Putamen (tissue), 1 donor: ENCODE measurements around the gene EMILIN2.

ENCODE experiments used
- DNase-seq: peaks from one replicate; pipeline ENCODE4 v3.0.0-alpha.2; 2016; ENCODE audit warnings: low spot score

EMILIN2 gene

DNA sequence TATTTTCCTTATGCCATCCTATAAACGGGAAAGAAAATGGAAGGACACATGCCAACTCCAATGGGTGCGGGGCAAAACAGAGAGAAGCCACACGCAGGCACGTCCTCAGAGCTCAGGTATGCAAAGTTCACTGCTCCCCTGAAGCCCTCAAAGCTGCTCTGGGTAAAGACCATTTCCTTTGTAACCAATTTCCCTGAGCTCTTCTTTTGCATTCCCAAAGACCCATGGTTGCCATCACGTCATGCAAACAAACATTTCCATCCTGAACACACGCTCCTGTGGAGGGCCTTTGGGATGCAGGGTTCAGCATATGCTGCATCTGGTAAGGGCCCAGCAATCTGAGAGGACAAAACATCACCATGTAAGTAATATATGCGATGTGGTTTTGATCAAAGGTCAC, 69.4 kb downstream of the EMILIN2 start:
- DNase-seq, result no peak

DNA sequence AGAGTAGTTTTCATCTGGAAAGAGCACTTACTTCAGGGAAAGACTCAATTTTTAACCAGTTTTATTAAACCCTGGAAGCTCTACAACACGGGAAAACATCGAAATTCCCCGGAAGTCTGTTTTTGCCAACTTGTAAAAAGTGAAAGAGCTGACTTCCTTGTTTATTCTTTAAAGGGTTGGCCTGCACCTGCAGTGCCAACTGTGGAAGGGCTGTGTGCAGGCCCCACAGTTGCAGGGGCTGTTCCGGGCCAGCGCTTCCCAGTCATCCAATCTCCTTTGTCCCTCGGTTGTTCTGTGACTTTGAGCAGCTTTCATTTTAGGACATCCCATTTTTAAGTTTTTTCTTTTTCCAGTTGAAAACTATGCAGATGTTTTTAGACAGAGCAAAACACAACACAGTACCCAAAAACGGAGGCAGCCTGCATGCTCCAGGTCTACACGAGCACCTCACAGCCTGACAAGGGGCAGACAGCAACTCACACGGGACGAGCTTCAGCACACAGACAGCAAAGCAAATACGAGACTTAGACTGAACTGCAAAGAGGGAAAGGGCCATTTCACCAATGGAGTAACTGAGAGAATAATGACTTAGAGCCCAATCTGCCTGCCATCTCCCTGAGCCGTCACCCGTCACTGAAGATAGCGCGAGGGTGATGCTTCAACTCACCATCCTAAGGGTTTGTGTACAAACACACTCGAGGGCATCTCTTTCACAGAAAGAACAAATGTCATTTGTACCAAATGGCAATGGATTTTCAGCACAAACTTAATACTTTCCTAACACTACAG, 70.6 kb downstream of the EMILIN2 start:
- DNase-seq, result no peak

DNA sequence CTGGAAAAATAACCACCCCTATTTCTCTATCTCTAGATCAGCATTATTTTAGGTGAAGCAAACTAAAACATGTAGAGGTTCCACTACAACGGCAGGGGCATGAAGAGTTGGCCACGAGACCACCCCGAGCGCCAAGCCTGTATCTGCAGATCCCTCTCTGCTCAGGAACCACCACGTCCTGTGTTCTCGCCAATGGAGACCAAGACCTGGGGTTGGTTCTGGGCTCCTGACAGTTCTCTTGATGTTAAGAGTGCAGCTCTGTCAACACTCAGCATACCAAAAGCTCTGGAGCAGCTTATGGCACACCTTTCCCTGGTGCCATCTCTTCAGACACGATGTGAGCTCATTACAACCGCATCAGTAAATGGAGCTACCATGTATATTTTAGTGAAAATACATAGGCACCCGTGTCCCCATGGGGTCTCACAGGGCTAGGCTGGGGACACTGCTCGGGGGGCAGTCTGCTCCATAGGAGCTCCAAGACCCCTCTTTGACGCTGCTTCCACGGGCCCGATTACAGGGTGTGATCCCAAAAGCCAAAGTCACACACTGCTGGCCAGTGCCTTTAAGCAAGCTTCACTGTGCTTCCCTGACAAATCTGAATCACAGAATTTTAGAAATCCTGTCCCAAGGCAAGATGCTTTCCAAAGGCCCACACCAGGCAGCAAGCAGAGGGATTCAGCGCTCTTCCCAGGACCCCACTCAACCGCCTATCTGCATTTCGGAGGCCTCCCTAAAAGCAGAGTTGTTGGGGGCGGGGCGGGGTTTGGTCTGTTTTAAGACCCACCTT, 72.2 kb downstream of the EMILIN2 start:
- DNase-seq, result no peak

DNA sequence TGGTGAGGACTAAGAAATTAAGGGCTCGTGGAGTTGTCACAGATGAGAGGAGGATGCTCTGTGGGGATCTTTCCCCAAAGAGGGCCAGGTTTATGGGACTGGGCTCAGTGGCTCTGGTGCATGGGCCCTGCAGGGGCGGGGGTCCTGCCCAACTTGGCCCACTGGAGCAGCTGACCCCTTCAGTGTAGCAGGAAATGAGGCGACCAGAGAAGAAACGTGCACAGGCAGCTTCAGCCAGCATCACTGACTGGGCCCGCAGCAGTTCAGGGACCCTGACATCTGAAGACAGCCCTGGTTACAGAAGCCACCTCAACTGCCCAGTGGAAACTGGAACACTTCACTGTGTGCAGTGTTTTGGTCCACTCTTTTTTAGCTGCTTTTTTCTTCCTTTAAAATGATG, 72.8 kb downstream of the EMILIN2 start:
- DNase-seq, result no peak

DNA sequence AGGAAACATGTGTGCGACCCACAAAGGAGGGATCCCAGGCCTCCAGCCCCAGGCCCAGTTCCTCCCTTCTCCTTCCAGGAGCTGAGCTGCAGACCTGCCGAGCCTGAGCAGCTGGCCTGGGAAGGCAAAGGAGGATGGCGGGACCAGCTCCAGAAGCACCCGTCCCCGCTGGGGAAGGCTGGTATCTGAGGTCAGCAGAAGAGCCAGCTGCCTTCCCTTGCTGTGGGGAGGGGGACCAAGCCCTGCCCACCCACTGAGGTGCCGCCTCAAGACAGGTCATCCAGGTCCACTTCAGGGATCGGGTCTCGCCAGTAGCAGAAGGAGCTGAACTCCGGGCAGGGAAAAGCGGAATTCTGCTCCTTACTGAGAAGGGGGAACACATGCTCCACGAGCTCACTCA, 73.2 kb downstream of the EMILIN2 start:
- DNase-seq, result no peak

DNA sequence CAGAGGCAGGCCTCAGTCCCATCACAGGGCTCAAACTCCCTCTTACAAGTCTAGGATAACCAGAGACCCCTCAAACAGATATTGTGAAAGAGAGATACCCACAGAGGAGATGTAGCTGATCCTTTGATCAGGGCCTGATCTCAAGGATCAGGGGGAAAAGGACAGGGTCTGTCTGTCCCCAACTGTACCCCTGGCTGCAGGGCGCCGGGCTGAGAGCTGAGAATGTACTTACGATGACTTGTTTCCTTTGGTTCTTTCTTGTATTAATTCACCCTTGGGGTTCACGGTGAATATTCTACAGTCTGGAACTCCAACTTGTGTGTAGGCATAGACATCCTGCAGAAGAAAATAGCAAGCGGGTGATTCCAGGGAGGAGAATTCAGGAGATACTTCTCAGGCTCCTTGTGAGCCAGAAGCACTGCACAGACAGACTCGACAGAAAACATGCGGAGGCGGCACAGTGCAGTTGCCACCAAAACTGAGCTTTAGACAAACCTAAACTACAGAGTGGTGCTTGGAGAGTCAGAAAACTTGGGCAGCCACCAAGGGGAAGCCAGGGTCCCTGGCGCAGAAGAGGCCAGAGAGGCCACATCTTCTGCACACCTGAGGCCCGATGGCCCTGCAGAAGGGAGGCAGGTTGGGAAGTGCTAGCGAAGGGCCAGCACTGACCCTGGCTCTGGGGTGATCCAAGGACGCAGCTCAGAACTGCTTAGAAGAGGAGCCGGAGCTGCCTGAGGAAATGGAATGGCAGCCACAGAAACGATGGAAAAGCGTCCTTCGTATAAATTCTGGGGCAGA, 73.9 kb downstream of the EMILIN2 start:
- peak; percentile 26 for DNase-seq

DNA sequence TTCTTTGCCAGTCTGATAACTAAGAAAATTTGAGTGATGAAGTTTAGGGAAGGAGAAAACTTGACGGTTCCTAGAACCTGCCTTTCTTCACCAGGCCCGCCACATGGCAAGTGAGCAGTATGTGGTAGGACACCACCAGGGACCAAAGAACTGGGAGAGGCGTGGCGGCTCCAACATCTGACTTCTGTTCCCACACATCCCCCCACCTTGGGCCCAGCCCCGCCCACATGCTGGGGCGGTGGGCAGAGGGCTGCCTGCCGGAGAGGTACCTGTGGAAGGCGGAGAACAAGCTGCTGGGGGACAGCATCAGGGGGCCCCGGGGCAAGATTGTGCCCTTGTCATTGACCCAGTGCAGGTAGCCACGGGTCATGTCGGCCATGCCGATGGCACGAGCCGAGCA, 75.0 kb downstream of the EMILIN2 start:
- no peak for DNase-seq

DNA sequence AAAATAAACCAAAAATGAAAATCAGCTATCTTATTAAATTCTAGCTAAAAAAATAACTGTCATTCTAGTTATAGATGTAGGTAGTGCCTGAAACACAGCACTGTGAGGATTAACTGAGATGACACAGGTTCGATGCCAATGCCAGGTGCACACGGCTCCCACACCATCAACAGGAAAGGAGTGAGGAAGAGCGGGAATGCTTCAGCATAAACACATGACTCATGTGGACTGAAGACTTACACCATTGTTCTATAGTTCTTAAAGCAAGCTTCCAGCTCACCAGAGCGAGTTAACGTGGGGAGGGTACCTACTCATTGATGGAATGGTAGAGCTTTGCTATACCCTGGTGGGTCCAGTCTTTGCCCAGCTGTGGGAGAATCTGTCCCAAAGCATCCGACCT, 76.7 kb downstream of the EMILIN2 start:
- no peak for DNase-seq

DNA sequence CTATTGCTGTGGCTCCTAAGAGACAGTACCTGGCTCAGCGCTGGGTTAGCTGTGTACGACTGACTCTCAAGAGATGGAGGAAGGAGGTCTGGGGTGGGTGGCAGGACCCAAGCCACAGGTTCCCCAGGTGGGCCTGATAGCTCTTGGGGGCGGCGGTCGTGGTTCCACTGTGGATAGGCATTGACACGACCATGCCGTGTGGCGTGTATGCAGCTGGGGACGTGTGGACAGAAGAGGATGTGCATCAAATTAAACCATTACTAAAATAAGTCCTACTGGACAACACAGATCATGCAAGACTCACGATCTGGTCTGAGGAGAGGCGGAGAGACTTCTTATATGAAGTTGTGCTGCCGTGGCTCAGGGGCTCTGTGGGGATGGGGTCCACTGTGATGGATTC, 78.1 kb downstream of the EMILIN2 start:
- no peak for DNase-seq

DNA sequence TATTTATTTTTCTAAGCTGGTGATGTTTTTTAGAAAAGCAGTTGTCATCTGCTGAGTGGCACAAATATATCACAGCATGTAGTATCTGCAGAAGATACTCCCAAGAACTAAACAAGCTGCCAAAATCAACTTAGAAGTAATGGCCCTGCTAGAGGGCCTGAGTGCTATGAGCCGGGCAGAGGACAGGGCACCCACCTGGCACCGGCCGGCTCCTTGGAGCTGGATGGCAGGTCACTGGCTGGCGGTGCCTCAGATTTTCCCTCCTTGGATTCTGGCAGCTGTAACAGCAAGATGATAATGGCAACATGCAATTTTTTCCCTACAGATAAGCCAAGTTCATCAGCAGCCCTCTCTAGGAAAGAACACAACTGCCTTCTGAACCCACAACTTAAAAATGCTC, 79.7 kb downstream of the EMILIN2 start:
- no peak for DNase-seq

DNA sequence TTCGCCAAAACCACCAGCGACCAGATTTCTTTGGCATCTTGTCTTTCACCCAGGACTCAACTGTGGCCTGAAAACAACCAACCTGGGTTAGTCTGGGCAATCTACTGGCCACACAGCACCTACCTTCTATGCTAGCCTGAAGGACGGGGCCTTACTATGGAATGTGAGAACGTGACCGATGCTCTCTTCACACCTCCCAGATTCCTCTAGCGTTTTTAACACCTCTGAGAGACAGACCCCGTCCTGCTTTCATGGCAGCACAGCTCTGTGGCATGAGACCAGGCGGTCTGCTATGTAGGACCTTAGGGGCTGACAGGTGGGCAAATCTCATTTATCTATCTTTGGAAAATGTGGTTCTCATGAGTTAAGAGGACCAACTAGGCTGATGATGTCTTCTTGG, 80.9 kb downstream of the EMILIN2 start:
- no peak for DNase-seq

DNA sequence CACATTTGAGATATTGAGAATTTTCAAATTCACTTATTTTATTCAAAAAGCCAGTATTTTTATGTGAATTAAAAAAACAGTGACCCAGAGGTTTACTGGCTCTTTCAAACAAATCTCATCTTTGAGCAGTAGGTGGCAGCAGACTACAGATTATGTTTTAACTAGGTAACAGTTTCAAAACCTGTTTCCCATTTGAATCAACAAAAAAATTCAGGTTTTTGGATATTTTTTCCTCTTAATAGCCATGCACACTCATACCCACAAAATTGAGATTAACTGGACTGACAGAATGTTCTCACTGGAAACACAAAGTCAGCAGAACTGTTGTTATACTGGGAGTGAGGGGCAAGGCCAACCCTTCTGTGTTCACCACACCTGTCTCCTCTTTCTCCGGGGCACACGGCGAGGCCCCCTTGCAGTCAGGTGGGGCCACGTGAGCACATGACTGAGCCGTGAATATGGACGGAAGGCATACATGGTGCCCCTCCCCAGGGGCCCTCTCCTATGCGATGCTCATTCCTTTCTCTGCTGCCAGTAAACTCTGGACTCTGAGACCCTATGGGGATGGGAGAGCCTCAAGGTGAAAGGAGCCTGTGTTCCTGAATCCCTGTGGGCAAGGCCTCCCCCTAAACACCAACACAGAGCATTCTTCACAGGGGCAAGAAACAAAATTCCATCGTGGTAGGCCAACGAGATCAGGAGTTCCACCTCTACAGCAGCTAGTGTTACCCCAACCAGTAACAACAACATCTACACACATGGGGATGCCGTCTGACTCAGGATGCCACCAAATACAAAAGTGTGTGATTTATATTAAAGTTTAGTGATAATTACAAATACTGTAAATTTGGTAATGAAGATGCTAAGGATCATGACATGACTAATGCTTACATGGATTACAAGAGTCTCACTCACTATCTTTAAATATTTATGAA, 85.7 kb downstream of the EMILIN2 start:
- DNase-seq, result peak; percentile 45

DNA sequence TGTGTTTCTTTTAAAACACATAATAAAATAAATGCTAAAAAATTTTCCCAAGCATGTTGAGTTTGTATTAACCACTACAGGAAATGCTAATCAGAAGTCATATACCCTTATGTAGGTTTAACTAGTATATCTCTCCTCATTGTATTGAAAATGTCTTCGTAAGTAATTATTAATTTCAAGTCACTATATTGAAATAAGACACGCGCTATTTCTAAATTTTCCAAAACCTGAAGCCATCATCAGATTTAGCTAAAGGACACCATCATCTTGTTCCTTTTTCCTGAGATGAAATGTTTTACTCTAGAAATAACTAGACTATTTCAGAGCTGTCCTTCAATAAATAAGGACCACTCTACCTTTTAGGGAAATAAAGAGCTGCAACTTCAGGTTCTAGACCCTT, 87.2 kb downstream of the EMILIN2 start:
- DNase-seq, result no peak

DNA sequence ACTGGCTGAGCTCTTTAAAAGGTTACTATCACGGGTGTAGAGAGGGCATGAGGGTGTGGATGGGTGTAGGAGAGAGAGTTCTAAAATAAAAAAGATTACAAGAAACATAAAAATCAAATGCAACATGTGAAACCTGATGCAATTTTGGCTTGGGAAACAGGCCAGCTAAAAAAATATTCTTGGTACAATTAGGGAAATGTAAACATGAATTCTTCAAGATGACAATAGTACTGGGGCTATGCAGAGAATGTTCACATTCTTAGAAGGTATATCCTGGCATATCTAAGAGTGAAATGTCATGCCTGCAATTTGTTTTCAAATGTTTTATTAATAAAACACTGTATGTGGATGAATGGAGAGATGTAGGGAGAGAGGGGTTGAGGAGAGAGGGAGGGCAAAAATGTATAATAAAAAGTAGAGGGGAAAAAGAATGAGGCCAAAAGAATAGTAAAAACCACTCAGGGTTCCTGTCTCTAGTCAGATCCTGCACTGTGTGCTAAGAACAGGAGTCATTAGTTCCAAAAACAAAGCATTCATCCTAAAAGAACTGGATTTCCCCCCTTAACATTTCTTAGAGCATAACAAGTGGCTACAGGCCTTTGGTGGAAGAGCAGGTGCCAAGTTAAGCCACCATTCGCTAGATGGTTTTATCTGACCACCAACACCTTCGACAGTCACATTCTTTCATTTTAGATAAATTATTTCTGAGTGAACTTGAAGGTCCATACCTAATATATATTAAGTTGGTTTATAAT, 88.8 kb downstream of the EMILIN2 start:
- no peak for DNase-seq

DNA sequence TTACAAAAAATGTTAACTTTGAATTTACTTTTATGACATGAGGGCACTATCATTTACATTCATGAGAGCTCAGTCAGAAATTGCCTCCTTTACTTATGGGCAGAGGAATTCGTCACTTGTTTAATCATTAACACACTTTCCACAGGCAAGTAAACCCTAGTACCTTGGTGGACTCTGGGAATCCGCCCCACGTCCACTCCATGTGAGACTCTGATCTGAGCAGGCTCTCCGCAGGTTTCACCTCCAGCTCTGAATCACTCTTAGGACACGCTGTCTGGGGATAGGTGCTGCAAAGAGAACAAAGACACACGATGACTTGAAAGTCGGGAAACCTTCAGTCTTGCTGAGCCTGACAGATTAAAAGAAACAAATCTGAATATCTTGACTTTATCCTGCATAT, 92.5 kb downstream of the EMILIN2 start:
- no peak for DNase-seq

DNA sequence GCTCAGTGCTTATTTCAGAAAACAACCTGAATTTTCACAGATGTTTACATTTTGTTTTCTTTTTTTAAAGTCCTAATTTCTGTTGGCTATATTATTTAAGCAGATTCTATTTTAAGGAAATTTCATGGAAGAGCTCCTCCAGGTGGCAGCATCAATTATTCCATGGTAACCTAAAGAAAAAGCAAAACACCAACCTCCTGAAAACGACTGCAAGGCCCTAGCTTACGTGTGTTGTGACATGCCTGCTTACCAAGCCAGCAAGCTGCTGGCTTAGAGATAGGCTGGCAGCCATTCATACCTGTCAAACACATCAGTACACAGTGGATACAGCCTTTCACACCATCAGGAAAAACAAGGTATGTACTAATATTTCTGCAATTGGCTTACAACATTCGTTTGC, 101.2 kb downstream of the EMILIN2 start:
- DNase-seq, result no peak

DNA sequence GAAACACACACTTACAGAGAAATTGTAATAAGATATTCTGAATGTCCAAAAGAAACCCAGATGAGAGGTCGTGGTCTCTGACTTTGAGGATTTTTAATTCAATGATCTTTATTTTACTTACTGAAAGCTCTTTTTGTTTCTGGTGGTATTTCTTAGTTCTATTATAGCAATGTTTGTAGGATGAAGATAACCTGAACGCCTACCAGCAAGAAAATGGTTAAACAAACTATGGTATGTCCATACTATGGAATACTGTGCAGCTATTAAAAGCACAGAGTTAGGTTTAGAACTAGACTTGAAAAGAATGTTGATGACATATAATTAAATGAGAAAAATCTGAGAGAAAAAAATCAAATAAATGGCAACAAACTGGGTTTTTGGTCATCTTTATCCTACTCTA, 105.8 kb downstream of the EMILIN2 start:
- no peak for DNase-seq

DNA sequence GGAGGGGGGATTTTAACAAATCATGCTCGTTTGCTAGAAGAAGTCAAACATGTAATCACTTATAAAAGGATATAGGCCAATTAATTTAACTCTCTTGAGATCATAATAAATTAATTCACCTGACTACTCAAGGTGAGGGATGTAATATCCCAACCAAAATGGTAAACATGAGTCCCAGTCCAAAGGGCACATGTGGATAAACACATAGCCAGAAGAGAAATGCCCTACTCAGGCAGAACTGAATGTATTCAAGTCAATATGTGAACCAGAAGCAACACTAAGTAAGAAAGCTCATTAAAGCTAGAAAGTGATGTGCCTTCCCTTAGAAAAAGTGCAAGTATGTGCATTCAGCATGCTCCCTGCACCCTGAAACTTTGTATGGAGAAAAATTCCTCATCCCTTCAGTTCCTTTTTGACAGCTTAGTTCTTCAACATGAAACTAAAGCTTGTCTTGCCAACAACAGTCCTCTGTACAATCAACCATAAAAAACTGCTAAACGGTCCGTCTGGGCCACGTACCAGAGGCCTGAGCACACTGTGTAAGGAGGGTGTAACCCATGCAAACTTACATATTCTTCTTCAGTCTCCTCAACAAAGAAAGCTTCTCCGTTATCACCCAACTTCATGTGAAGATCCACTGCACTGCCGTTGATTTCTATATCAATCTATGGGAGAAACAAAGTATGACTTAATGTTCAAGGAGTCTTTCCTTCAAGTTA, 107.3 kb downstream of the EMILIN2 start:
- no peak for DNase-seq

DNA sequence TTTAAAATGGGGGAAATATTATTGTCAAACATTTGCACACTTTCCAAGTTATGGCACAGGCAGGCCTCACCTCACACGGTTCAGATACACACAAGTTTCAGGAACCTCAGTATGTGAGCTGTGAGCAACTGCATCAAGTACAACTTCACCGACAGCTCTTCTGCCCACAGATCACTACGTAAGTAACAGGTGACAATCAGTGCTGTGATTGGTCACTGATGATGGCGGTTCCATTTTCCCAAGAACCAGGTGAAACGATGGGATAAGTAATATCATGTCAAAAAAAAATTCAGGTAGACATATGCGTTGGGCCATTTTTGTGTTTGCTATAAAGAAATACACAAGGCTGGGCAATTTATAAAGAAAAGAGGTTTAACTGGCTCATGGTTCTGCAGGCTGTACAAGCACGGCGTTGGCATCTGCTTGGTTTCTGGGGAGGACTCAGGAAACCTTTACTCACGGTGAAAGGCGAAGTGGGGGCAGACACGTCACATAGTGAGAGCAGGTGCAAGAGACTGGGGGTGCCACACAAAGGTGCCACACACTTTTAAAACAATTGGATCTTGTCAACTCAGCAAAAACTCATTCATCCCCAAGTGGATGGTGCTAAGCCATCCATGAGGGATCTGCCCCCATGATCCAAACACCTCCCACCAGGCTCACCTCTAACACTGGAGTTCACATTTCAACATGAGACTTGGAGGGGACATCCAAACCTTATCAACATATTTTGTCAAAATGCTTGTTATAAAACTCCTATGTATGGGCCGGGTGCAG, 108.3 kb downstream of the EMILIN2 start:
- DNase-seq, result no peak
